HG03571 (cell line): ENCODE measurements around the gene KCP.

Experiments used
- ATAC-seq: cut with Tn5 transposase; IDR thresholded peaks from one replicate; pipeline ENCODE4 v1.9.1; 2021; ENCODE audit not compliant: unreplicated experiment

Gene KCP

DNA sequence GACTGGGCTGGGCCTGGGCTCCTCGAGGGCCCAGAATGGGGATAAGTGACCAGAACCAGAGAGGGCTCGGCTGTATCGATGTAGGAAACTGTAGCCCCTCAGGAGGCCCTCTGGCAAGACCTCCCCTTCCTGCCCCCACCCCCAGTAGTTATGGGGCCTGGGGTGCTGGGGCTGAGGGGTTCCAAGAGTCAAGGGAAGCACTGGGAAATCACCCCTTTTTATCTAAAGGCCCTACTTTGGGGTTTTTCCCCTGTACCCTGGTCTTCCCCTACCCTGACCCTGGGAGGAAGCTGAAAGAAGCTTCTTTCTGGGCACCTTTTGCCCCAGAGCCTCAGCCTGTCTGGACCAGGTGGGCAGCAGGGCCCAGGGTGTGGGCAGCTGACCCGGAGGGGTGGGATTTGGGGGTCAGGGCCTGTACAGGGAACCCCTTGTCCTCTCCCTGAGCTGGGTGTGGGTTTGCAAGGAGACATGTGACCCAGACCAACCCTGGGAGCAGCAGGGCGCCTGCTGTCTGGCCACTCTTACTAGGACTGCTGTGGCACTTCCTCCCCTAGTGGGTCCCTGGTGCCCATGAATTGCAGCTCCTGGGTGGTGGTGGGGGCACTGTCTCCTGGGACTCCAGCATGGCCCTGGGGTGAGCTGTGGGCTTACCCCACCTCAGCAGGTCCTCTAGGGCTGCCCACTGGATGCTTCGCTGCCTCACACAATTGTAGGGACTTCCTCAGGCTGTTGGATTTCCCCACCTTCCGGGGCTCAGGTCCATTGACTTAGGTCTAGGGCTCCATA lies 28.8 kb upstream of the KCP start:
- peak; percentile 15 for ATAC-seq

GRCh38 chr7:128938544-128939074 lies 28.1 kb upstream of the KCP start:
- peak; percentile 10 for ATAC-seq

DNA sequence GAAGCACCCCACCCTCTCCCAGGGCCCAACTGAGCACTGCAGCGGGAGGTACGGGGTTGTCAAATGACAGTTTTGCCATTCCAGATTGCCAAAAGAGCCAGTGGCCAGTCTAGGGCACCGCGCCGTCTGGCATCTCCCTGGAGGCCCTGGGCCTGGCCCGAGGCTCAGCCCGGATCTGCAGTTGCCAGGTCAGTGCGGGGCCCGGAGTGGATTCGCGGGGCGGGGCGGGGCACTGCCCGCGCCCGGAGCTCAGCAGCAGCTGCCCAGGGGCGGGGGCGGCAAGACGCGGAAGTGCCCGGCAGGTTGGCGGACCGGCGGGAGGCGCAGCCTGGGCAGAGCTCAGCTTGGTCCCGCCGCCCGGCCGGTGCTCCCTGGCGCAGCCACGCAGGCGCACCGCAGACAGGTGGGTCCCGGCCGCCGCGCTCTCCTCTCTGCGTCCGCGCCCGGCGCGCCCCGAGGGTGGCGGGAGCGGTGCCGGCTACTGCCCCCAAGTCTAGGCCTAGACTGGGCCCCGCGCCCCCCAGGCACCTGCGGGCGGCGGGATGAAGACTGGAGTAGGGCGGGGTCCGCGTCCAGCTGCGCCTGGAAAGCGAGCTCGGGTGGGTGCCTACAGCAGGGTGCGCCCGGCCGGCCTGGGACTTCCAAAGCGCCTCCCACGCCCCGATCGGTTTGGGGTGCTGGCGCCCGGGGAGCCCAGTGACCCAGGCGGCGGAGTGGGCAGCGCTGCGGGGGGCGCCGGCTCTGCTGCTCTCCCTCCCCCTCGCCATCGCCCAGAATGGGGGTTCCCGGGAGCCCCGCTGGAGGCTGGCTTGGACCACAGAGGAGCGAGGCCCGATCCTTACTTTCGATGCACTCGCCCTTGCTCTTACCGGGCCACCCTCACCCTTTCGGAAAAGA lies 27.4 kb upstream of the KCP start, which contains the start of gene IRF5:
Gene IRF5, plus strand, starts transcription at position 281 of the 897 bp plus-strand sequence. CDS start 4,155 bp downstream, outside the sequence.
- no peak for ATAC-seq

GRCh38 chr7:128937271-128937646 lies 26.8 kb upstream of the KCP start:
- ATAC-seq, result no peak

DNA sequence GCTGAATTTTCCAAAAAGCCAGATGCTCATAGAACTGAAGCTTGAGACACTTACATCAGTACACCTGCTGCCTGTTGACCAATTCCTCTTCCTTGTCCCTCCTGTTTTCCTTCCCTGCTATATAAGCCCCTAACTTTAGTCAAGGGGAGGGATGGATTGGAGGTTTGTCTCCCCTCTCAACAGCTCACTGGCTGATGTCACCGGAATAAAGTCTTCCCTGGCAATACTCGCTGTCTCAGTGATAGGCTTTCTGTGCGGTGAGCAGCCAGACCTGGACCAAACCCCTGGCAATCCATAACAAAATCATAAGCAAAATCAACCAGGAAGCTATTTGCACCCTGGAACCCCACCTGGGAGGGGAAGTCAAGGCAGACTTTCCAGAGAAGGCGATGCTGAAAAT lies 26.3 kb upstream of the KCP start:
- no peak for ATAC-seq

- no peak for ATAC-seq
These were observed 24.8 kb upstream of the KCP start for GRCh38 chr7:128935342-128935730.

DNA sequence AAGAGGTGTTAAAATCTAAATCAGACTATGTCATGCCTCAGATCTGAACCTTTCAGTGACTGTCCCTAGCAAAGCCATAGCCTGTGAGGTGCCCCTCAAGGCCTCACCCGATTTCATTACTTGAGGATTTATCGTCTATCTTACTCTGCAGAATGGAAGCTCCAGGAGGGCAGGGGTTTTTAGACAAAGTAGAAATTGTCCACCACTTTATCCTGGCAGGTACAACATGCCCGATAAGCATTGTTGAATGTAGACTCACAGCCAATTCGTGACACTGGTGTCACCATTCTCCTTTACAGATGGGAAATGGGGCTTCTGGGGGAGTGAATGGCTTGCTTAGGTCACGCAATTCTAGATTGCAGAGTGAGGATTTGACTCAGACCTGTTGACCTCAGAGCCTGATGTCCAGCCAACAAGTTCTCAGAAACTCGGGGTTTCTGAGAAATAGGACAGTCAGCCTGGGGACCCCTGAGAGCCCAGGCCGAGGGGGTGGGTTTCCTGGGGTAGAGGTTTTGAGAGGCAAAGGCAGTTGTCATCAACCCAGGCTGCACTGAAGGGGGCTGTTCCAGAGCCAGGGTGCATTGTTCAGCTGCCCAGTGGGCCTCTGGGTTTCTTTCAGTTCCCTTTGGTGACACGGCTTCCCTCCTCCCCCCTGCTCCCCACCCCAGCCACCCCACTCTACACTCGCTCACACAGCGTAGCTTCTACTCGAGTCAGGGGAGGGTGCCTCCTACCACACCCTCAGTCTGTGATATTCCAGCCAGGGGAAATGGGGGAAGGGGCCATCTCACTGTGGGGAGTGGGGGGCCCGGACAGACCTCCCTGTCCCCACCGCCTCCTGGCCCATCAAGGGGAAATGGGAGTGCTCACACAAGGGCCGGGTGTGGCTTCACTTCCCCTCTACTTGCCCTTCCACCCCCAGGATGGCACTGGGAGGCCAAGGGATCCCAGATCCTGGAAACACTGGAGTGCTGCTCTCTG lies 24.1 kb upstream of the KCP start:
- ATAC-seq, result peak; percentile 30

GRCh38 chr7:128933180-128933891 lies 22.8 kb upstream of the KCP start:
- ATAC-seq, result peak; percentile 29

DNA sequence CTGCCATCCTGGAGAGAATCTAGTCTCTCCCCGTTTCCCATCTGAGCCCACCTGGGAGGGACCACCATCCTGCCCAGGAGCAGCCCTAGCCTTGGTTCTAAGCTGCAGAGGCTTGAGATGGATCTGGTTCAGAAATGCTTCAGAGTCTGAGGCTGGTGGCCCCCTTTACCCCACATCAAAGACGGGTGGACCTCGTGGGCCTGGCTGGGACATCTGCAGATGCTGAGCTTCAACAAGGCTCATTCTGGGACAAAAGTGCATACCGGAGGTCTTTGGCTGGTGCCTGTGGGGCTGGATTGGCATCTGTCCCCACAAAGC lies 22.3 kb upstream of the KCP start:
- no peak for ATAC-seq

GRCh38 chr7:128931965-128932861 lies 21.7 kb upstream of the KCP start:
- ATAC-seq, result no peak

- ATAC-seq, result no peak
These were observed 20.8 kb upstream of the KCP start for GRCh38 chr7:128931190-128931798.

- ATAC-seq, result no peak
These were observed 18.6 kb upstream of the KCP start for GRCh38 chr7:128928882-128929788.

DNA sequence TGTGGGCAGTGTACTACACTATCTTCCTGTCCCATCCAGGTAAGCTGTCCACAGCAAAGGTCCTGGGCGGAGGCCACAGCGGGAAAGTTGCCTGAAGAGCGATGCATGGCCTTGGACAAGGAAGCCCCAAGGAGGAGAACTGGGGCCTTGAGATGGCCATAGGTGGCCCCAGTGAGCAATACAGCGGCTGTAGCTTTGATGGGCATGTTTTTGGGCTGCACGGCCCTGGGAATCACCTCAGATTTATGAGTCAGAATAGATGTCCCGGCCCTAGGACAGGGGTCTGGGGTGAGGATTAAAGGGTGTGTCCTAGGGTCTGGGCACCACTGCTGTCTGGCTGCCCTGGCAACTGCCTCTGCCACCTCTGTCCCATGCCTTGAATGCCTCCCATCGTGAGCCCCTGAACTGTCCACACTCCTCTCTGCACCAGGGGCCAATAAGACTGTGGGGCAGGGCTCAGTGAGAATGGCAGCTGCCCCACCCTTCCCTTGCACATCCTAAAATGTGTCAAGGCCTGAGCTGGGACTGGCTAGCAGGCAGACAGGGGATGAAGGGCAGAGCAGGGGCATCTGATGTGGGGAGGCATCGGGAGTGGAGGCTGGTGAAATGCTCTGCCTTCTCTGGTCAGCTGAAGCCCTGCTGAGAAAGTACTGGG lies 17.8 kb upstream of the KCP start:
- ATAC-seq, result no peak

DNA sequence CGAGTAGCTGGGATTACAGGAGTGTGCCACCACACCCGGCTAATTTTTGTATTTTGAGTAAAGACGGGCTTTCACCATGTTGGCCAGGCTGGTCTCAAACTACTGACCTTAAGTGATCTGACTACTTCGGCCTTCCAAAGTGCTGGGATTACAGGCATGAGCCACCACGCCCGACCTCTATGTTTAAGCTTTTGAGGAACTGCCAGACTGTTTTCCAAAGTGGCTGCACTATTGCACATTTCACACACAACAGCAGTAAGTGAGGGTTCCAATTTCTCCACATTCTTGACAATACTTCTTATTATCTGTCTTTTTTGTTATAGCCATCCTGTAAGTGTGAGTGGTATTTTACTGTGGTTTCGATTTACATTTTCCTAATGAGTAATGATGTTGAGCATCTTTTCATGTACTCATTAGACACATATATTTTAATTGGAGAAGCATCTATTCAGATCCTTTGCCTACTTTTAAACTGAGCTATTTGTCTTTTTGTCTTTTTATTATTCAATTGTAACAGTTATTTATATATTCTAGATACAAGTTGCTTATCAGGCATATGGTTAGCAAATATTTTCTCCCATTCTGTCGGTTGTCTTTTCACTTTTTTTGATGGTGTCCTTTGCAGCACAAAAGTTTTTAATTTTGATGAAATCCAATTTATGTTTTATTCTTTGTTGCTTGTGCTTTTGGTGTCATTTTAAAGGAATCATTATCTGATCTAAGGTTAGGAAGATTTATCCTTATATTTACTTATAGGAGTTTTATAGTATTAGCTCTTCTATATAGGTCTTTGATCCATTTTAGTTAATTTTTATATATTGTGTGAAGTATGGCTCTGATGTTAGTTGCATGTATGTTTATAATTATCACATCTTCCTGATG lies 14.4 kb upstream of the KCP start:
- no peak for ATAC-seq

GRCh38 chr7:128923411-128923800 lies 12.9 kb upstream of the KCP start:
- no peak for ATAC-seq
